Heart right ventricle (tissue), 16 donors: ENCODE results near the gene ATG4D. TPM values are rescaled to one million over a fixed set of nuclear protein-coding genes. Genes with fewer than 3 reads are reported as not detected.
"Not testable (repeated sequence)": the region's sequence is repeated elsewhere in the genome, so short reads cannot be mapped to it uniquely, and the experiment has no call there.

Experiments used
- ATAC-seq, 8 donors: fragments of 200-7000 bp; cut with Tn5 transposase; one replicate each; pipeline ENCODE4 v1.9.1; 2020; ENCODE audit warnings: mild to moderate bottlenecking in 8 of 8, moderate library complexity in 8 of 8, moderate number of reproducible peaks in 1 of 8
- DNase-seq, 2 donors: peaks; one replicate each; pipeline ENCODE4 v3.0.0-alpha.2; 2020
- H3K27ac ChIP-seq, 10 donors: fragments of 200-600 bp; sonication (generic) in 2 of 10; one replicate each; pipeline versions ENCODE4 v1.5.0 to v1.8.0; 2020 to 2022; ENCODE audit warnings: mild to moderate bottlenecking in 3 of 10
- H3K27me3 ChIP-seq, 7 donors: fragments of 200-600 bp; one replicate each; pipeline ENCODE4 v1.8.0; 2021 to 2022; ENCODE audit warnings: mild to moderate bottlenecking in 2 of 7
- H3K36me3 ChIP-seq, 9 donors: fragments of 200-600 bp; sonication (generic) in 1 of 9; one replicate each; pipeline versions ENCODE4 v1.5.0 to v1.8.0; 2020 to 2022; ENCODE audit warnings: mild to moderate bottlenecking in 2 of 9
- H3K4me1 ChIP-seq, 9 donors: fragments of 200-600 bp; sonication (generic) in 1 of 9; one replicate each; pipeline versions ENCODE4 v1.5.0 to v1.8.0; 2020 to 2022; ENCODE audit warnings: mild to moderate bottlenecking in 4 of 9
- H3K4me3 ChIP-seq, 10 donors: fragments of 200-600 bp; sonication (generic) in 2 of 10; one replicate each; pipeline versions ENCODE4 v1.5.0 to v1.8.0; 2020 to 2022; ENCODE audit warnings: mild to moderate bottlenecking in 7 of 10, moderate library complexity in 2 of 10
- H3K9me3 ChIP-seq, 11 donors: fragments of 200-600 bp in 10 of 11; sonication (generic) in 2 of 11; one replicate each; pipeline versions ENCODE4 v1.5.0 to v1.8.0; 2013 to 2022; ENCODE audit warnings: mild to moderate bottlenecking in 2 of 11, control low read depth in 1 of 11, moderate library complexity in 1 of 11
- CTCF ChIP-seq, 9 donors: fragments of 200-600 bp; sonication (generic) in 2 of 9; IDR thresholded peaks; one replicate each; pipeline versions ENCODE4 v1.5.0 to v1.8.0; 2021 to 2022; ENCODE audit warnings: antibody characterized with exemption in 9 of 9, mild to moderate bottlenecking in 5 of 9, moderate library complexity in 1 of 9
- WGBS, 2 donors: extraction: QIAGEN DNeasy Blood & Tissue Kit; methylation state at CpG; one replicate each; pipeline ENCODE4 v1.1.7; 2013; ENCODE audit warnings: inconsistent platforms in 1 of 2; 5-methylcytosine and 5-hydroxymethylcytosine counted together
- intact Hi-C, 10 donors: fragments of 100-400 bp; cut with DNase I; formaldehyde crosslinking; loops; one replicate each; pipeline versions ENCODE4 v1.11.1 to v1.14.2; 2022
- polyA plus RNA-seq, 2 donors: library from polyadenylated mRNA; stranded (reverse); fragments of 200-250 nt; gene quantifications; one replicate each; pipeline ENCODE4 v1.2.3, GENCODE V29; 2013
- total RNA-seq, 10 donors: library from RNA; stranded (reverse); fragmentation: NEBNext Ultra II Directional in 3 of 10; extraction: Animal tissue kit (Norgen Biotek cat#: 25700) in 3 of 10; gene quantifications; one replicate each; pipeline versions ENCODE4 v1.2.1 to v1.2.4, GENCODE V29; 2021 to 2023
- donor health status: Arrhythmogenic right ventricular cardiomyopathy.
- donor health status: ischemic (EF 13 %, LVEDD 7.1; RV severe dilation, severe dysfunction).
- donor health status: healthy with polysubstance abuse.
- donor health status: DM: no; HTN: yes; CAD: no.
- donor health status: DM: no; HTN: no; CAD: no.
- donor health status: ischemic (EF 25% LVEDD 6.9; RV normal size, moderate dysfunction).
- donor health status: ischemic (EF 25% LVEDD 5.7; RV mildly dilated, moderate dysfunction).
- donor health status: healthy.
- donor health status: DM: yes; HTN: yes; CAD: no.
- donor health status: Ischemic cardiomyopathy.
- donor health status: ischemic (EF 35%, LVEDD 5.7; RV mildly dilated, moderate dysfunction).
- donor health status: nonischemic (EF 11% LVEDD 7.7; RV severe dilation, severe dysfunction).
- donor health status: DM: yes; HTN: yes; CAD: no.
- donor health status: PGD.
- donor health status: ischemic (EF 29% LVEDD 5.4; RV normal size, mild dysfunction).
- donor health status: nonischemic (EF 23%, LVEDD 6.1; RV moderate dilation, normal function).

ATG4D gene
- total and polyA plus RNA-seq, 12 donors, result 47.6 to 66.2 (median 57.3) TPM

- H3K9me3 ChIP-seq, result no peaks in the 10 kb centered on the region
- peak; percentile 86 to 93 (median 90) for ATAC-seq
- peak in 8 of 9 donors; percentile 26 to 61 (median 38) for TF ChIP-seq CTCF (IDR thresholded peaks at IDR 0.05)
- intact Hi-C loops, result loop anchor here in 6 of 10 donors (5.0 to 10.0 kb wide), 5 partner anchors 64 to 164 kb away; partner anchors contain the start of genes KEAP1 (in 5 of the 6), ILF3 (in 2 of the 6) and CDC37 (in 1 of the 6)
- WGBS, 2 donors, result 0% methylated on average over 50 to 71 of the region's 71 CpGs
- peaks cover 0 to 5% (median 0%) of the 10 kb centered on the region in 9 donors for H3K36me3 ChIP-seq
- H3K27ac ChIP-seq, result peak within 1 kb of the TSS; percentile 51 to 94 (median 86)
- H3K27me3 ChIP-seq, result no peaks in the 10 kb centered on the region
- H3K4me3 ChIP-seq, result peak within 1 kb of the TSS; percentile 40 to 94 (median 74)
- peaks cover 4 to 52% (median 45%) of the 10 kb centered on the region in 9 donors for H3K4me1 ChIP-seq
- peak; percentile 100 for DNase-seq
These were observed 25.3 kb downstream of the ATG4D start, which contains the start of gene CDKN2D for GRCh38 chr19:10568826-10569651. CDKN2D (minus strand) TSS chr19:10568979; CDS start chr19:10568653, 326 bp downstream.

- ATAC-seq, DNase-seq, H3K27me3 ChIP-seq, H3K4me3 ChIP-seq, H3K9me3 ChIP-seq, H3K27ac ChIP-seq, H3K36me3 ChIP-seq: not testable (repeated sequence)
- H3K4me1 ChIP-seq, result peaks cover 4 to 18% (median 12%) of the 10 kb centered on the region in 9 donors
- 86 to 91% methylated on average over 6 of the region's 6 CpGs for WGBS, 2 donors
- intact Hi-C loops, result loop anchor here in 6 of 10 donors (2.0 to 10.0 kb wide), 6 partner anchors 33 to 171 kb away; partner anchors contain the start of gene CDC37 (in 4 of the 6)
These were observed 30.1 kb downstream of the ATG4D start for GRCh38 chr19:10573793-10574192.

DNA sequence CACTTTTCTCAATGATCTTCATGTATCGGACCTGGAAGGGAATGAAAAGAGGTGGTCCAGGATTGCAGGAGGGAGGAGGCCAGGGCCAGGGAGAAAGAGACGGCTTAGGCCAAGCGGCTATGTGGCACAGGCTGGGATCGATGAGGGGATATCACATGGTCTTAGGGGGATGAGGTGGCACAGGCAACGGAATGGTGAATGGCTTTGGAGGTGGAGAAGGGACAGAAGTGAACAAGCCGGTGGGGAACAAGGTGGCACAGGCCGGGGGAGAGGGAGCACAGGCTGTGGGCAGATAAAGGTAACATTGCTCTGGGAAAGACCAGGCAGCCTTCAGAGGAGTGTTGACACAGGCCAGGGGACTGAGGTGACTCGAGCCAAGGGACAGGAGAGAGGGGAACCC, 30.8 kb downstream of the ATG4D start:
- no peak for TF ChIP-seq CTCF (IDR thresholded peaks at IDR 0.05)
- peaks cover 0 to 5% (median 0%) of the 10 kb centered on the region in 7 donors for H3K27me3 ChIP-seq
- DNase-seq (no peak), ATAC-seq (no peak)
- H3K27ac ChIP-seq, result no peak overlapping the region
- WGBS, 2 donors, result 83% methylated on average over 8 of the region's 8 CpGs
- intact Hi-C loops, result loop anchor here in 5 of 10 donors (5.0 to 10.0 kb wide), 3 partner anchors 92 to 172 kb away; partner anchors contain the start of gene CDC37 (in 4 of the 5)
- H3K4me1 ChIP-seq, result peaks cover 2 to 14% (median 9%) of the 10 kb centered on the region in 9 donors
- H3K4me3 ChIP-seq, result no peak overlapping the region
- H3K36me3 ChIP-seq, result no peaks in the 10 kb centered on the region
- H3K9me3 ChIP-seq, result no peaks in the 10 kb centered on the region

DNA sequence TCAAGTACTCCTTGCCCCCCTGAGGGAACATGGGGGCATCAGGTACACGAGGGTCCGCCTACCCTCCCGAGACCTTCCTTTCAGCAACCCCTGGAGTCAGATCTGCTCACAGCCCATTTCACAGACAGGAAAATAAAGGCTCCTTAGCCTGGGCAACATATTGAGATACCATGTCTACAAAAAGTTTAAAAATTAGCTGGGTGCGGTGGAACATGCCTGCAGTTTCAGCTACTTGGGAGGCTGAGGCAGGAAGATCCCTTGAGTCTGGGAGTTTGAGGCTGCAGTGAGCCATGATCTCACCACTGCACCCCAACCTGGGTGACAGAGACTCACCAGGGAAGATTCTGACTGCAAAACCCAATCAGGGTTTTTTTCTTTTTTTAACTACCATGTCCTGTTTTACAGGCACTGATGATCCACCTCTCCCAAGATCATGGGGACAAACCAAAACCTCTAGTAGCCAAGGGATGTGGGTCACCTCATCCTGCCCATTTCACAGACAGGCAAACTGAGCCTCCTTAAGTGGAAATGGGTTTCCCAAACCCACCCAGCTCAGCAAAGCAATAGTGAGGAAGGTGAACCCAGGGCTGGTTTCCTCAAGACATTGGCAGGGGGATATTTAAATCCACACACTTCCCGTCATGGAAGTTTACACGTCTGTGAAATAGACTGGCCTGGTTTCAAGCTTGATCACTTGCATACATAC, 31.5 kb downstream of the ATG4D start:
- H3K4me1 ChIP-seq, result peaks cover 0 to 8% (median 6%) of the 10 kb centered on the region in 9 donors
- H3K36me3 ChIP-seq, result no peaks in the 10 kb centered on the region
- H3K27ac ChIP-seq, result no peak overlapping the region
- intact Hi-C loops, result loop anchor here in 3 of 10 donors (10.0 kb wide), 1 partner anchor 170 kb away; the partner anchor contains the start of gene CDC37 (in 3 of the 3)
- WGBS, 2 donors, result 80 to 85% methylated on average over 6 of the region's 6 CpGs
- H3K4me3 ChIP-seq, result no peak overlapping the region
- no peak for ATAC-seq
- TF ChIP-seq CTCF (IDR thresholded peaks at IDR 0.05), result no peak
- no peaks in the 10 kb centered on the region for H3K9me3 ChIP-seq
- H3K27me3 ChIP-seq, result peaks cover 0 to 5% (median 0%) of the 10 kb centered on the region in 7 donors
- DNase-seq, result no peak
